Occipital lobe (tissue), 2 donors: ENCODE results near the gene CDH13. TPM values are rescaled to one million over a fixed set of nuclear protein-coding genes. Genes with fewer than 3 reads are reported as not detected.

Experiments
- DNase-seq: peaks from one replicate; lab custom pipeline; 2025; lab: John Stamatoyannopoulos, UW
- total RNA-seq: library from RNA; depleted of rRNA; stranded (reverse); fragments of >200 nt; gene quantifications from one replicate; pipeline ENCODE4 v1.2.3, GENCODE V29; 2014

The CDH13 gene
- total RNA-seq, 1 donor from 2014 or later: 27.3 TPM

DNA sequence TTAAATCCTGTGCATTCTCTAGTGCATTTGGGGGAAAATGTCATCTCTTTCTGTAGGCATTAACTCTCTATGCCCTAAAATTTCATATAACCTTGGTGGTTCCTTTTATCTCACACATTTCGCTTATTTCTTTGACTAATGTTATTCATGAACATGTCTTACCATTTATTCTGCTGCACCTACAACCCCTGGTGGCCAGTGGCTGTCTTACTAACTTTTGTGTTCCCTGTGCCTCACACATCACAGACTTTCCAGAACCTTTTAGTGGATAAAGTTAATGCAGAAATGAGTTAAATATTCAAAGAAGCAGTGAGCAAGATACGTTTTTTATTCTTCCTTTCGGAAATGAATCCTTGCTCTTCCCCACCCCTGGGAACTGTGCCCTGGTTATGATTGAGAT lies 111.9 kb downstream of the CDH13 start:
- DNase-seq: no peak

DNA sequence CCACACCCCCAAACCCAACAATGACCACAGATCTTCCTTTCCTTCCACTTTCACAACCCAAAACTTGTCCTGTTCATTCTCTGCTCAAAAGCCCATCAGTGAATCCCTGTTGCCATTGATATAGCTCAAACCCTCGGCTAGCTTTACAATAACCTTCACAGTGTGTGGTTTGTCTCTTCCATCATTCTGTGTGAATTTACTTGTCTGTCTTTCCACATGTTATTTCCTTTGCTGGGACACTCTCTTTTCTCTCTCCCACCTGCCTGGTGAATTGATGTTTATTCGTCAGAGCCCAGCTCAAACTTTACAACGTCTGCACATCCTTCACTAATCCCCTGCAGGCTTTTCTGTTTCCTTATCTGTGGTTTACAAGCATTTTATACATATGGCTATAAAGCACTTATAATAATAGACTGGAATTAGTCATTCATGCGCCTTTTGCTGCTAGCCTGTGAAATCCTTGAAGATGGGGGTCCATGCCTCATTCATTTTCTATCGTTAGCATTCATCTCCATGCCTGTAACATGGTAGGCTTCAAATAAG lies 114.4 kb downstream of the CDH13 start:
- no peak for DNase-seq

DNA sequence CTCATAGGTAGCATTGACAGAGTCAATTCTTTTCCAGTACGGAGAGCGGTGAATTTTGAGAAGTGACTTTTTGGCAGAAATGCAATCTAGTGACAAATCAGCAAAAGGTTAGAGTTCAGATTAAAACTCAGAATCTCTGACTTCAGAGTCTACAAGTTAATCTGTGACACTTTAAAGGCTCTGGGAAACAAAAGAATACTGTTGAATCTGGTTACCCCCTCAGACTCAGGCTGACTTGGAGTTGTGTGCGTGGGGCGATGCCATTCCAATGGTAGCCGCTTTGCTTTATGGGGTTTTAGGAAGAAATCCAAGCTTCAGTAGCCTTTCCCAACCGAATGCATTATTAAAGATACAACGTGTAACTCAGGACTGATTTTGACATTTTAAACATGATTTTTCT lies 118.2 kb downstream of the CDH13 start:
- no peak for DNase-seq

DNA sequence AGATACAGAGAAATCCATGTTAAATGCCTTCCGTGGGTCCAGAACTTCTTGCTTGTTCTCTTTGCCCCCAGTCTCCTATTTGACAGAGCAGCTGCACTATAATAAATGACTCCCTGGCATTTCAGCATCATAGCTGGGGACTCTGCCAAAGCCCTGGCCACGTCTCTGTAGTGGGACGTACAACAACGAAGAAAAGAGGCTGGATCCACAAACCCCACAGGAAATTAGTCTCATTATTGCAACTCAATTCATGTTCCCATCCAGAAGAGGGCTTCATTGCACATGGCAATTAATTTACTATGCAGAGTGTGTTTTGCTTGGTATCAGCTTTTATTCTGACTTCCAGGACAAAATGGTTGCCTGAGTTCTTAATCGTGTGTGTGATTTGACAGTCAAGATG lies 121.3 kb downstream of the CDH13 start:
- DNase-seq: no peak

DNA sequence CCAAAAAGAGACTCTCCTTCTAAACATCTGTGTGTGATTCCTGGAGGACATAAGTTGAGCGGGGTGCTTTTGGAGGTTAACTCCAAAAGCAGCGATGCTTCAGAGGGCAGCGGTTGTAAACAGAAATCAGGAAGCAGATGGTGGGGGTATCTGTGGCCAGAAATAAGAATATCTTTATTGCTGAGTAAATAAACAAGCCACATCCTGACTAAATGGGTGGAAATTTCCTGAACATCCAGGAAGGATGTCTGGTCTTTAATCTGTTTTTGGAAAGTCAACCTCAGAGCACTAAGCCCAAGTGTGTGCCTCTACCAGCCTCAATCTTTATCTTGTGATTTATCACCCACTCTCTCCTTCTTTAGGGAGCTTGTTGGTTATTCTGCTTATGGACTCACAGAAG lies 123.3 kb downstream of the CDH13 start:
- DNase-seq: no peak

DNA sequence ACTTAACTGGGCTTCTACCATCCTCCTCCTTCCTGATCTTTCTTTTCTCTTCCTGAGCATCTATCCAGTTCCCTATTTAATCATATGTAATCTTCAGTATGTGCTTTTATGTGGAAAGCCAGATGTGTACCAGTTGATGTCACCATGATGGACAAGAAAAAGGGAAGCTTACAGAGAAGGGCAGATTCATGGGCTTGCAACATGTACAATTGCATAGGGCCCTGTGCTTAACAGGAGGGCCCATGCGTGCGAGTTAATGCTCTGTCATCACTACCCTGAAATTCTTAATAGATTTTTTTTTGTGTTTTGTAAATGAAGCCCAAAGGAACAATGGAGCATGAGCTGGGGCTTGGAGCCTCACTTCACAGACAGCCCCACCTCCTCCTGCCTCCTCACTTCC lies 124.3 kb downstream of the CDH13 start:
- no peak for DNase-seq

DNA sequence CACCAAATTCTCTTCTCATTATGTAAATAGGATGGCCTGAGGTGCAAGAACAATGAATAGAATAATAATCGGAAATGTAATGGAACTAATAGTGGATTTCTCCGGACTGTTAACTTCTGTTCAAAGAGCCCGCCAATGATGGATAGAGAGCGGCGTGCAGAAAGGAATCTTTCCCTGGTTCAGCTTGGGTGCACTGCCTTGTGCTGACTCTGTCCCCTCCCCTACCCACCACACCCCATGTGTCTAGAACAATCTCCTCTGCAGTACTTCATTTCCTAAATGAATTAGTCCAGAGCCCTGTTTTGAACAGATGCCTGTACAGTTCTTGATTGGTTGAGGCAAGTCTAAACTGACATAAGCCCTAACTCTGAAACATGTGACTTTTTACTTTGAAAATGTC lies 125.4 kb downstream of the CDH13 start:
- DNase-seq: no peak

DNA sequence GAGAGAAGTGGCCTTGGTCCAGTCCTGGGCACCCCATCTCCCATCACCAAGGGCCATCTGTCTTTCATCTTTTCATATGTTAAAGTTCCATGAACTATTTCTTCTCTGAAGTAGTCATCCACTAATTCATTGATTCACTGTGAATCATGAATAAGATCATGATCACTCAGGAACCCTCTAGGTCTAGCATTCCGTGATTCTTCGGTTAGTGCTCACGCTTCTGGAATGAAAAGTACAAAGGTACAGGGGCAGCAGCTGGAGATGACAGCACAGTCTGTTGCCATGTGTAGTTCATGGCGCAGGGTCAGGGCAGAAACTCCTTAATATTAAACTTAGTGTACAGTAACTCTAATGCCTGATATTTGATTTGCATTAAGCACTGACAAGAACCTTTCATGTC lies 127.1 kb downstream of the CDH13 start:
- no peak for DNase-seq

DNA sequence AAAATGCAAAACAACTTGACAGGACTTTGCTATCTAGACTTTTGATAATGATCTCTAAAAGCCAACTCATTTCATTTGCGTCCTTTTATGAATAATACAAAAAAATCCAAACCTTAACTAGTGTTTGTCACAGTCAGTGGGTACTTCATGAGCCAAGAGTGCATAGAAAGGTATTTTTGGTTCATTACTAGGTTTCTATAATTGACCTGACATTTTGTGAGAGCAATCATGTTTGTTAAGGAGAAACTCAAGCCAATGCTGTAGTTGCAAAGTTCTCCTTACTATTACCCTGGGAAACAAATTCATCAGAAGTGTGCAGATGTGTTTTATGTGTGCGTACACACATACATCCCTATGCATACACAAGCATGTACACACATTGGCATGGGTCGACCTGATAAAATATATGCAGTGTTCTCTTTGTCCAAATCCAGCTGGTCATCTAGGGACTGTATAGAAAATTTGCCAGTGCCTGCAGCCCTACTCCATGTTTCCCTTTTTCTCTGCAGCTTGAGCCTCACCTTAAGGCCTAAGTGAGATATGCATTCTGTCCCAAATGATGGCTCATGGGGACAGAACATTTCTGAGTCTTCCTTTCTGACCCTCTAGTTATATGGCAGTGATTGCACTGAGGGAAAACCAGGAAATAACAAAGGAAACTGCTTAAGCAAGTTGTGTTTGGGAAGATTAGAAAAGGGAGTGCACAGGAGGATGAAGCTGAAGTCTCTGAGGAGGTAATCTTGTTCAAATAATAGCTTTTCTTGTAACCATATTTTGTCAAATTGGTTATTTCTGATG lies 128.1 kb downstream of the CDH13 start:
- DNase-seq: no peak

DNA sequence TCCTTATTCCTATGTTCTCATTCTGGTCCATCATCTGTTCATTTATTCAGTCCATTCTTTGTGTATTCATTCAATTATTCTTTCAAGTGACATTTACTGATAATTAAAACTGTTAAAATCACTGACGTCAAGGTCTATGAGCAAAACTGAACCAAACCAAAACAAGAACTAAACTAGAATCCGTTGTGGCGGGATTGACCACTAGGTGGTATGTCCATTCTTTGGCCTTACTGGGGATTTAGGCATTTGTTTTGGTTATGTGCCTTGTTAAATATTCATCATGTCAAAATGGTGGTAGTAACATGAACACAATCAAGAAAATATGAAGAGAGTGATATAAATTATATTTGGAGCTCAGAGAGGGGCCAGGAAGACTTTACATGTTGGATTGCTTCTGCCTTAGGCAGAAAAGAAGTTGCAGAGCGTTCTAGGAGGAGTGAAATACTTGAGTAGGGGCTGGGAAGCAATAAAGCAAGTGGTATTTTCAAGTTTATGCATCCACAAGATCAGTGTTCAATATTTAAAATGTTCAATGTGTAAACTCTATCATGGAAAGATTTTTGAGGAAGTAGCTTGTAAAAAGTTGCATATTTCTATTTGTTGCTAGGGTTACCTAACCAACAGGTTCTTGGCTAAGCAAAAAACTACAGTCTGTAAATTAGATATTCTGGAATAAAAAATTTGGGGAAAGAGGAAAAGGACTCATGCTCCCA lies 129.0 kb downstream of the CDH13 start:
- DNase-seq: no peak

DNA sequence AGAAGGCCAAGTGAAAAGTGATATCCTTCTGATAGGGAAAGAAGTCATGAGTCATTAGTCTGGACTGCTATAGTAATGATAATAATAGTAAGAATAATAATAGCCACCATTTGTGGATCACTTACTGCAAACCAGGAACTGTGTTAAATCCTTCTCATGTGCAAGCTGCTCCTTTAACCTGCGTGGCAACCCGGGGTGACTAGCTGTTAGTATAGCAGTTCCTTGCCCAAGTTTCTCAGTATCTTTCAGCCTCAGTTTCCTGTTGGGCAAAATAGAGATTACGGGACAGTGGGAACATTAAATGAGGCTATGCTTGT lies 129.5 kb downstream of the CDH13 start:
- no peak for DNase-seq

DNA sequence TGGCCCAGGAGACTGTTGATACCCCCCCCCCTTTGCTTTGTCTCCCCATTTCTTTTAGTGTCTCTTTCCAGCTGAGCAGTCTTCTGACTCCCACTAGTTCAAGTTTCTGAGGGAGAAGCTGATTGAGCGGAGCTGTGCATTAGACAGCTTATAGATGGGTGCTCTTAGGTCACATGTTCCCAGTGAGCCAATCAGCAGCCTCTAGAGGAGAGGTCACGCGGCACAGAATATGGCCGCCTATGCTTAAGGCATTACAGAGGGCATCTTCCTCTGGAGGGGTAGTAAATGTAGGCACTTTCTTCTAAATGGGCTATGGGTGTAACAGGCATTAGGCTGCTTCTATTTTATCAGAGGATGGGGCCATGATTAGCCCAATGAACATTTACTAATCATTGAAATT lies 131.6 kb downstream of the CDH13 start:
- DNase-seq: no peak

DNA sequence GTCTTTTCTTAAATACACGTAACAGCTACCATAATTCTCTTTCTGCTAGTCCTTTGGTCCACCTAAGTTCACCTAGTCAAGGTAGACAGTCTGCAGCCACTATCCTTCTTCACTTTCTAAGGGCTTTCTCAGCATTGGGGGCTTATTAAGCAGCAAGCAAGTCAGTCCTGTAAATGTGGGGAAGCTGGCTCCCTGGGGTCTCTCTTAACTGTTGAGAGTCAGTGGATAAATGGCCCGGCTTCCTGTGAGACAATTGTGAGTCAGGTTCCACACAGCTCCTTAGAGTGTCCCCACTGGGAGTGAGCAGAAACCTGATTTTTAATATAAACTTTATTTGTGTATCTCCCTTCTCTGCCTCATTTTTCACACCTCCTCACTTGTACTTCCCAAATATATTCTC lies 132.1 kb downstream of the CDH13 start:
- DNase-seq: no peak

DNA sequence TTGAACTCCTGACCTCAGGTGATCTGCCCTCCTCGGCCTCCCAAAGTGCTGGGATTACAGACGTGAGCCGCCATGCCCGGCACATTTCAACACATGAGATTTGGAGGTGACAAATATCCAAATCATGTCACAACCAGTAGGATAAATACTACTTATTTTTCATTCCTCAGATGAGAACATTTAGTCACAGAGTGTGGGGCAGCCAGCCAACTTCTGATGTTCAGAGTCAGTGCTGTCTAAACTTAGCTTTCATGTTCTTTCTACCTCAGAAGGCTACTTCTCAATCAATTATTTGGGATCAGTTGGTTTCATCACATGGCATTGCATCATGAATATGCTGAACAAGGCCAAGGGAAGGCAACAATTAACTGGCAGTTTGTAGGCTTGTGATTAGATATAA lies 134.5 kb downstream of the CDH13 start:
- peak; percentile 13 for DNase-seq

DNA sequence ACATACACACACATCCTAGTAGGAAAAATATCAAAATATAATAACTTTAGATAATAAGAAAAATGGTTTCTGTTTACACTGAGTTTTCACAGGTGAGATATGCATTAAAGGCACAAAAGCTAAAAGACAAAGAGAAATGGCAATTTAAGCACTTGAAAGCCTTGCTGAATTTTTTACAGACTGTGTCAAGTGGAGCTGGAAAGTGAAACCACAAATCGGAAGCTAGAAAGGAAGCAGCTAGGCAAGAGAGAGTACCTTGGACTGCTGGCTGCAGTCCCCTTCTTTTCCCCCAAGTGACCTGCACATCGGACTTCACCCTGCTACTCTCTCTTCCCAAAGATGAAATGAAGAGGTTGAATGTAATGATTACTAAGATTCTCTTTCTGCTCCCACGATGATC lies 135.1 kb downstream of the CDH13 start:
- DNase-seq: no peak

DNA sequence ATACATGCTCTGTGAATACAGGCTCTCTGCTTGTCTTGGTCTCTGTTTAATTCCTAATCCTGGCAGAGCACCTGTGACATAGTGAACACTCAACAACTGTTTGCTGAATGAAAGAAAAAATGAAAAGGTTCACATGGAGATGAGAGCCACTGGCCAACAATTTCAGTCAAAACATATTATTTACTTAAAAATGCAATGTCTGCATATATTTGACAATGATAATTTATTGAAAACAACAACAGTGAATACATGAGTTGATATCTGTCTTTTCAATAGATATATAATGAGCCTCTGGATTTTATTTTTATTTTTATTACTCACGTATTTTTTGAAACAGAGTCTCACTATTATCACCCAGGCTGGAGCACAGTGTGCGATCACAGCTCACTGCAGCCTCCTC lies 136.6 kb downstream of the CDH13 start:
- DNase-seq: no peak

DNA sequence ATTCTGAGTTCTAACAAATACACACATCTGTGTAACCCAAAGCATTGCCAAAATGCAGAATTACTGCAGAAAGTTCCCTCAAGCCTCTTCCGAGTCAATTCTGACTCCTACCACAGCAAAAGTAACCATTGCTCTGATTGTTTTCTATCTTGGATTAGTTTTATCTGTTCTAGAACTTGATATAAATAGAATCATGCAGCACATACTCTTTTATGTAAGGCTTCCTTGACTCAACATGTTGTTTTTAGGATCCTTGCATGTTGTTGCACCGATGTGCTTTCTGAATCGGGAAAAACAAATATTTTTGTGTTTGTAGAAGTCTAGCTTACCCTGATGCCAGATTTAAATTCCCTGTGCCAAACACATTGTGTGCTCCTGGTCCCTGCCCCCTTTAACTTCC lies 140.4 kb downstream of the CDH13 start:
- DNase-seq: no peak

DNA sequence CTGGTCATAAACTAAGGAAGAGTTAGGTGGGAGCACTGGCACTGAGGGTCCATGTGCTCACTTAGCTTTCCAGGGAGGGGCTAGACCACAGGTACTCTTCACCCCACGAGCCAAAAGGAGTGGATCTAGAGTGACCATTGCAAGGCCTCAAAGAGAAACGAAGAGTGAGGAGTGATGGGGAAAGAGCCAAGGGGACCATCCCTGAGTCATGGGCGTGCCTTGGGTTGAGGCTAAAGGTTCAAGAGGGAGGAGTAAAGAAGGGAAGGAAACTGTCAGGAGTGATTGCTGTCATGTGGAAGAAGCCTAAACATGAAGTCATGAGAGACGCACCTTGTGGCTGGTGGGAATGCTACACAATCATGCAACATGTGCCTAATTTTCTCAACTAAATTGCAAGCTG lies 141.0 kb downstream of the CDH13 start:
- DNase-seq: no peak

DNA sequence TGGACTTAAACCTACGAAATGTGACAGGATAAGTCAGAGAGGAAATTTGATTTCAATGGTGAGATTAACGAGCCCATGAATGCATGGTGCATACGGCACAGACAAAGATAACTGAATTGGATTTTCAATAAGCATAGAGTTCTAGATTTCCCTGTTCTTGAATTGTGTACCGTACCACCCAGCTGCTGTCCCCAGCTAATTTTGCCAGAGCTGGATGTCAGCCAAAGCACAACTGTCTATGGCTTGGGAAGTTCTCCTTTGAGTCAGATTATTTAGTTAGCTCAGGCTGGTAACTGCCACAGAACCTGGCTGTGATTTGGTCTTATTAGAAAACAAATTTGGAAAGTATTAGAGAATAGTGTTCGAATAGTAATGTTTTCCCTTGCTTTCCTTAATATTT lies 143.1 kb downstream of the CDH13 start:
- DNase-seq: no peak

DNA sequence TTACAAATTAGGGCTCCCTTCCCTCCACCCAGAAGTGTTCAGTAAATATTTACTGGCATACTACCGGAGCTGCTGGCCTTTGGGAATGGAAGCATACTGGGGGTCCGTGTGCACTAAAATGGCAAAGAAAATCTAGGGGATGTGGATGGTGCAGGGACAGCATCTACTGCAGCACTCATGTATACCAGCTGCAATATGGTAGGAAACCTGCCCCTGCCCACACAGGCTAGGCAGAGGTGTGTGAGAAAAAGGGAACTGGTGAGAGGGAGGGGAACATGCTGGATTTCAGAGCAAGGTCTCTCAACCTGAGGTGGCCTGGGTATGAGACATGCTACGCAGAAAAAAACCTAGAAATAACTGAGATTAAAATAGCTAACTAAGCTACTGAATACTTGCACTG lies 145.4 kb downstream of the CDH13 start:
- no peak for DNase-seq

DNA sequence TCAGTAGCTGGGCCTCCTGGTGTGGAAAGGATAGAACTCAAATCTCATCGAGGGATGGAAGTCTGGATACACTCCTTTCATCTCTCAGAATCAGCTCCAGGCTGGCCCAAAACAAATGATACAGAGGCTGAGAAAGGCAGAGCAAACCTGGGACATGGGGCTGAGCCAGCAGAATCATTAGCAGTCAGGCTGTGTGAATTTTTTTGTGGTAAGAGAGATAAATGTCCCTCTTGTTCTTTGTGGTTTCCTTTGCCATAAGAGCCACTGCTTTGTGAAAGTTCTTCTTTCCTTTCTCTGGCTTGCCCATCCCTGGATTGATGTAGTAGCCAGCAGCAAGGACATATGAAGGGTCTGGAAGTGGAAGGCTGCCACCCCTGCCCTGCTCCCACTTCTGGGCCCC lies 146.2 kb downstream of the CDH13 start:
- no peak for DNase-seq

DNA sequence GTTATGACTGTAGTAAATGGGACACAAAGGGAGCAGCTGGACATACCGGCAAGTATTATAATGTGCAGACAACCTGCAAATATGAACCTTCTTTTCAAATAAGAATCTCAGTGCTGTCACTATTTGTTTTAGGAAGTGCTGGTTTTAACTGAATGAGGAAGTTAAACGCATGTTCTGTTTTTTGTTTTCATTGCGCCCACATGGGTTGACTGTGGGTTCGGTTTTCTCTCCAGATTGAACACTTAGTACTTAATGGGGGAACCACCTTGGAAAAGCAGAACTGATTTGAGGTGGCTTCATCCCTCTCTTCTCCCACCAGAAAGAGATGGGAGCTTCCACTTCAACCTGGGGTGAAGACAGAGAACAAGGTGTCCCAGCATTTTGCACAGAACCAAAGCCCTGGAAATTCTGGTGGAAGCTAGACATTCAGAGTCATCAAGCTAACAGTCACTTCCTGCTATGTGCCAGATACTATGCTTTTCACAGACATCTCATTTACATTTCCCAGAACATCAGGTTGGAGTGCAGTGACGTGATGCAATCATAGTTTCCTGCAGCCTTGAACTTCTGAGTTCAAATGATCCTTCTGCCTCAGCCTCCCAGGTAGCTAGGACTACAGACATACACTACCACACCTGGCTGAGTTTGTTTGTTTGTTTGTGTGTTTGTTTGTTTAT lies 149.8 kb downstream of the CDH13 start:
- DNase-seq: no peak
